Measurements from ENCODE around the gene PERP. TPM values are rescaled to one million over a fixed set of nuclear protein-coding genes. Genes with fewer than 3 reads are reported as not detected.

Gene PERP
- total and polyA plus RNA-seq, 4 donors: 14.7 to 57.8 (median 30.3) TPM

GRCh38 chr6:138103871-138104270 is 3.3 kb downstream of the PERP start:
- no peak for TF ChIP-seq ATF3 (IDR thresholded peaks at IDR 0.05)
- no peak for TF ChIP-seq HNF4G (IDR thresholded peaks at IDR 0.05)
- TF ChIP-seq CTCF (IDR thresholded peaks at IDR 0.05; ENCODE audit: low read depth, low read length, missing input control): no peak
- no peak for TF ChIP-seq FOXA1 (IDR thresholded peaks at IDR 0.05)
- no peak for TF ChIP-seq RAD21 (IDR thresholded peaks at IDR 0.05)
- TF ChIP-seq NR2F2 (IDR thresholded peaks at IDR 0.05): no peak
- TF ChIP-seq ZBTB33 (IDR thresholded peaks at IDR 0.05): no peak
- TF ChIP-seq JUND (IDR thresholded peaks at IDR 0.05): no peak
- TF ChIP-seq REST (IDR thresholded peaks at IDR 0.05): no peak
- no peak for TF ChIP-seq TAF1 (conservative IDR thresholded peaks at IDR 0.05)
- TF ChIP-seq FOXA2 (IDR thresholded peaks at IDR 0.05): no peak
- TF ChIP-seq HNF4A (conservative IDR thresholded peaks at IDR 0.05): no peak
- TF ChIP-seq RXRA (IDR thresholded peaks at IDR 0.05): no peak
- no peak for TF ChIP-seq MAX (IDR thresholded peaks at IDR 0.05)
- TF ChIP-seq EGR1 (IDR thresholded peaks at IDR 0.05; ENCODE audit: low read depth in 2 of 2): no peak
- no peaks in the 10 kb centered on the region for H3K36me3 ChIP-seq (ENCODE audit: control insufficient read depth in 4 of 4, insufficient read depth in 3 of 4, low read depth in 1 of 4, low read length in 3 of 4)
- peaks cover 0 to 24% (median 10%) of the 10 kb centered on the region in 4 donors for H3K4me1 ChIP-seq (ENCODE audit: control insufficient read depth in 4 of 4, insufficient read depth in 4 of 4, low read length in 3 of 4)
- H3K27me3 ChIP-seq (ENCODE audit: control insufficient read depth in 4 of 4, insufficient read depth in 4 of 4, low read length in 3 of 4): no peaks in the 10 kb centered on the region
- no peak for DNase-seq (ENCODE audit: low spot score)
- no peak overlapping the region for H3K27ac ChIP-seq (ENCODE audit: low read depth in 1 of 2, low read length in 2 of 2)
- 80% methylated on average over 5 of the region's 5 CpGs for WGBS
- H3K9me3 ChIP-seq (ENCODE audit: control insufficient read depth in 4 of 4, low read length in 3 of 4): no peaks in the 10 kb centered on the region
- no peak overlapping the region for H3K4me3 ChIP-seq (ENCODE audit: low read depth in 1 of 3, low read length in 3 of 3)
- H3K9ac ChIP-seq (ENCODE audit: low read depth in 1 of 2, low read length in 2 of 2): no peak overlapping the region
